GM19395 (cell line): ENCODE measurements around the gene GBX2.

ENCODE experiments used
- ATAC-seq: cut with Tn5 transposase; IDR thresholded peaks from one replicate; pipeline ENCODE4 v1.9.1; 2021; ENCODE audit warnings: mild to moderate bottlenecking, moderate library complexity; ENCODE audit not compliant: unreplicated experiment

The GBX2 gene

GRCh38 chr2:236119476-236119875 is 48.7 kb downstream of the GBX2 start:
- no peak for ATAC-seq

- no peak for ATAC-seq
Measured at GRCh38 chr2:236119003-236119402, 49.2 kb downstream of the GBX2 start.

GRCh38 chr2:236117861-236118269 is 50.3 kb downstream of the GBX2 start:
- ATAC-seq, result no peak

GRCh38 chr2:236117401-236117800 is 50.8 kb downstream of the GBX2 start:
- no peak for ATAC-seq
